ENCODE results near the gene SLC9A1. TPM values are rescaled to one million over a fixed set of nuclear protein-coding genes. Genes with fewer than 3 reads are reported as not detected.
A peak's percentile ranks its signal among the peaks of the same experiment; 100 is the strongest.

The SLC9A1 gene
- total RNA-seq, 6 experiments from 2014 or later = 1.7 to 4.3 (median 3.0) TPM

GRCh38 chr1:27153927-27154358 is 982 bp downstream of the SLC9A1 start:
- Histone ChIP-seq H3K9me3 (no peaks in the 10 kb centered on the region), H3K27ac (no peak overlapping the region), H3K36me3 (no peaks in the 10 kb centered on the region), H3K27me3 (no peaks in the 10 kb centered on the region), H3K4me1 (peaks cover 0 to 28% (median 2%) of the 10 kb centered on the region in 4 donors), H3K4me3 (peak overlapping the region in 2 of 3 donors; percentile 63 to 80)
- DNase-seq = no peak
- ATAC-seq = no peak
- TF ChIP-seq CTCF (IDR thresholded peaks at IDR 0.05) (no peak), POLR2A (IDR thresholded peaks at IDR 0.05) (no peak)
- intact Hi-C loops (cut with DNase I) = loop anchor here in 1 of 2 donors (10.0 kb wide), 1 partner anchor 49 kb away; no protein-coding TSS in a partner anchor
- WGBS (ENCODE audit: insufficient coverage, low coverage, low lambda C conversion rate, missing lambda C conversion rate) = 86% methylated on average over 6 of the region's 21 CpGs

- H3K27ac ChIP-seq = no peak overlapping the region
- no peaks in the 10 kb centered on the region for H3K27me3 ChIP-seq
- 71% methylated on average over 1 of the region's 4 CpGs for WGBS (ENCODE audit: insufficient coverage, low coverage, low lambda C conversion rate, missing lambda C conversion rate)
- DNase-seq = no peak
- no peaks in the 10 kb centered on the region for H3K36me3 ChIP-seq
- intact Hi-C loops (cut with DNase I) = loop anchor here in 1 of 2 donors (10.0 kb wide), 1 partner anchor 49 kb away; no protein-coding TSS in a partner anchor
- no peak overlapping the region for H3K4me3 ChIP-seq
- peaks cover 0 to 28% (median 2%) of the 10 kb centered on the region in 4 donors for H3K4me1 ChIP-seq
- TF ChIP-seq POLR2A (IDR thresholded peaks at IDR 0.05) (no peak), CTCF (IDR thresholded peaks at IDR 0.05) (no peak)
- no peaks in the 10 kb centered on the region for H3K9me3 ChIP-seq
- ATAC-seq = no peak
These were observed 1.4 kb downstream of the SLC9A1 start for GRCh38 chr1:27153549-27153886.

- no peaks in the 10 kb centered on the region for H3K36me3 ChIP-seq
- ATAC-seq (no peak), DNase-seq (no peak)
- H3K4me3 ChIP-seq = peak overlapping the region in 1 of 3 donors; percentile 9
- H3K27ac ChIP-seq = no peak overlapping the region
- WGBS (ENCODE audit: insufficient coverage, low coverage, low lambda C conversion rate, missing lambda C conversion rate) = 29% methylated on average over 1 of the region's 2 CpGs
- H3K9me3 ChIP-seq = no peaks in the 10 kb centered on the region
- H3K4me1 ChIP-seq = peaks cover 0 to 28% (median 2%) of the 10 kb centered on the region in 4 donors
- intact Hi-C loops (cut with DNase I) = loop anchor here in 1 of 2 donors (10.0 kb wide), 1 partner anchor 48 kb away; no protein-coding TSS in a partner anchor
- no peak for TF ChIP-seq CTCF (IDR thresholded peaks at IDR 0.05)
- TF ChIP-seq POLR2A (IDR thresholded peaks at IDR 0.05) = no peak
- H3K27me3 ChIP-seq = no peaks in the 10 kb centered on the region
These were observed 1.9 kb downstream of the SLC9A1 start for GRCh38 chr1:27152829-27153548.

- 80% methylated on average over 2 of the region's 7 CpGs for WGBS (ENCODE audit: insufficient coverage, low coverage, low lambda C conversion rate, missing lambda C conversion rate)
- intact Hi-C loops (cut with DNase I) = loop anchor here in 1 of 2 donors (10.0 kb wide), 1 partner anchor 47 kb away; no protein-coding TSS in a partner anchor
- Histone ChIP-seq H3K36me3 (no peaks in the 10 kb centered on the region), H3K9me3 (no peaks in the 10 kb centered on the region), H3K27ac (no peak overlapping the region), H3K27me3 (no peaks in the 10 kb centered on the region), H3K4me1 (peaks cover 0 to 28% (median 2%) of the 10 kb centered on the region in 4 donors), H3K4me3 (no peak overlapping the region)
- TF ChIP-seq POLR2A (IDR thresholded peaks at IDR 0.05) (no peak), CTCF (IDR thresholded peaks at IDR 0.05) (no peak)
- no peak for DNase-seq
- peak in 1 of 4 donors; percentile 4 for ATAC-seq
These were observed 2.7 kb downstream of the SLC9A1 start for GRCh38 chr1:27152004-27152828.

Measured in right lobe of liver (tissue), 6 donors.